H54 (cell line): ENCODE measurements around the gene BPIFB3.

Experiments
- DNase-seq: peaks from one replicate; pipeline ENCODE4 v3.0.0; 2011; ENCODE audit warnings: low spot score, mixed read lengths; ENCODE audit not compliant: insufficient read length
- FAIRE-seq: peaks from 3 replicates; lab custom pipeline; 2011; peaks lifted over from hg19 to GRCh38; lab: Jason Lieb, UNC
- POLR2A ChIP-seq: IDR thresholded peaks from 2 replicates; pipeline ENCODE4 v1.6.1; 2011; ENCODE audit warnings: low read depth, mild to moderate bottlenecking, low read length

Gene BPIFB3

DNA sequence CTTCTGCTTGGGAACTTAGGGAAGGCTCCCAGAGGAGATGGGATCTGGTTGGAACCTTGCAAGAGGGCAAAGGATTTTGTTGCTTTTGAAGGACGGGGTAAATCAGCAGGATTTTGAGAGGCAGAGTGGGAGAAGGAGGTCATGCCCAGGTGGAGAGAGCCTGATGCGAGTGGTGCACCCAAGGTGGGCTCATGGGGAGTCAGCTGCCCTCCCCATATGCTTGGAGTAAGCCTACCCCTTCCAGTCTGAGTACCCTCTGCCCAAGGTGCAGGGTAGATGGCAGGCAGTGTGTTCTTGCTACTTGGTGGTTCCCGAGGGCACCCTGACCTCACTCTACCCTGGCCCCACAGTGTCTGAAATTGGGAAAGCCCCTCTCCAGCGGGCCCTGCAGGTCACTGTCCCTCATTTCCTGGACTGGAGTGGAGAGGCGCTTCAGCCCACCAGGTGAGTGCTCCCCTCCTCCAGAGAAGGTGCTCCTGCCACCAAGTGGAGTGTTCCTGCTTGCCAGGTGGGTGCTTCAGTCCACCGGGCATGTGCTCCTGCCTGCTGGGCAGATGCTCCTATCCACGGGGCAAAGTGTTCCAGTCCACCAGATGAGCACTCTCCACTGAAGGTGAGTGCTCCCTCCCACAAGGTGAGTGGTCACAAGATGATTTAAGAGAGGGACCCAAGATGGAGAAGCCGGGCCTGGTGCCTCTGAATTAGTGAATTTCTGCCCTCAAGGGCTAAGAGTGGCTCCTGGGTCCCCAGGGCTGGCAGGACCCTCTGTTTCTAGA, 42.8 kb upstream of the BPIFB3 start:
- DNase-seq (no peak), FAIRE-seq (no peak)
- TF ChIP-seq POLR2A, result no peak

GRCh38 chr20:33012327-33013189, 41.1 kb upstream of the BPIFB3 start:
- DNase-seq (no peak), FAIRE-seq (no peak)
- no peak for TF ChIP-seq POLR2A

DNA sequence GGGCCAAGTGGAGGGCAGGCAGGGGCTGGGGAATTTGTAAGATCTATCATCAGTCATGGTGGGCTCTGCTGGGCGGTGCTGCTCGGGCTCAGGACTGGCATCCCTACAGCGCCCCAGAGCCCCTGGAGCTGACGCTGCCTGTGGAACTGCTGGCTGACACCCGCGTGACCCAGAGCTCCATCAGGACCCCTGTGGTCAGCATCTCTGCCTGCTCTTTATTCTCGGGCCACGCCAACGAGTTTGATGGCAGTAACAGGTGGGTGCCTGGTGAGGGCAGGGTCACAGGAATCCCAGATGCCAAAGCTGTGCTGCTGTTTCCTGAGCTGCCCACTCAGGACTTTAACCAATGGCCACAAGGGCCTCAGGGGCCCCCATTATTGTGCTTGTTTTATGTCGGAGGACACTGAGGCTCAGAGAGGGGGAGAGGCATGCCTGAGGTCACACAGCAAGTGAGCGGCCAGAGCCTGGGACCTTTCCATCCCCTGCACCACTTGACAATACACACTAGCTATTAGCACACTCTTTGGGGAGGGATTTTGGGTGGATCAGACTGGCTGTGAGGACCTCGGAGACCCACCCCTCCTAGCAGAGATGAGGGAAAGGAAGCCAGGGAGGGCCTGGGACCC, 39.9 kb upstream of the BPIFB3 start:
- FAIRE-seq, result no peak

DNA sequence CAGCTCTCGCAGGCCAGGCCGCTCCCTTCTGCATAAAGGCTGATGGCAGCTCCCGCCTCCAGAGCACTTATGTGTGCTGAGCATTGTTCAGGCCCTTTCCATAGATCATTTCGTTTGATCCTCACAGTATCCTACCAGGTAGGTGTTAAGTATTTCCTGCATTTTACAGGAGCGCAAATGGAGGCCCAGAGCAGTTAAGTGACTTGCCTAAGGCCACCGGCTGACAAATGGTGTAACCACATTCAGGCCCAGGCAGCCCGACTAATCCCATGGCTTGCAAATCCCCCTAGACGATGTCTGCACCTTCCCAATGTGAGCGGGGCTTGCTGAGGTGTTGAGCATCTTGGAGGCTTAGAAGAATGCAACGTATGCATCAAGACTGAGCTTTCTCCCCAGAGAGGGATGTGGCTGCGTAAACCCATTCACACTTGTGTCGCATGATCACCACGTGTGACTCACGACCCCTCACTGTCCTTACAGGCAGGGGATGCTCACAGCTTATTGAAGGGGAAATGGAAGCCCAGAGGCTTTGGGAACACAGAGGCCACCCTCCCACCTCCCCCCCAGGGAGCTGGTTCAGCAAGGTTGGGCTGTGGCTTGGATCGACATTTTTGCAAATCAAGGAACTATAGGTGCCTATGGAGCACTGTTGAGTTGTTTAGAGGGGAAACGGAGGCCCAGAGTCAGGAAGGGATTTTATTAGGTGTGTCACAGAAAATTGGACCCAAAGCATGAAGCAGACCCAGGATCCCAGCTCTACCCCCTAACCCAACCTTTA, 39.2 kb upstream of the BPIFB3 start:
- no peak for DNase-seq
- TF ChIP-seq POLR2A, result no peak
- no peak for FAIRE-seq

More for the DNA sequence above, 39.9 kb upstream of the BPIFB3 start:
- TF ChIP-seq POLR2A, result no peak
- no peak for DNase-seq

GRCh38 chr20:33015114-33015484, 38.6 kb upstream of the BPIFB3 start:
- DNase-seq, result no peak
- FAIRE-seq, result no peak
- no peak for TF ChIP-seq POLR2A

DNA sequence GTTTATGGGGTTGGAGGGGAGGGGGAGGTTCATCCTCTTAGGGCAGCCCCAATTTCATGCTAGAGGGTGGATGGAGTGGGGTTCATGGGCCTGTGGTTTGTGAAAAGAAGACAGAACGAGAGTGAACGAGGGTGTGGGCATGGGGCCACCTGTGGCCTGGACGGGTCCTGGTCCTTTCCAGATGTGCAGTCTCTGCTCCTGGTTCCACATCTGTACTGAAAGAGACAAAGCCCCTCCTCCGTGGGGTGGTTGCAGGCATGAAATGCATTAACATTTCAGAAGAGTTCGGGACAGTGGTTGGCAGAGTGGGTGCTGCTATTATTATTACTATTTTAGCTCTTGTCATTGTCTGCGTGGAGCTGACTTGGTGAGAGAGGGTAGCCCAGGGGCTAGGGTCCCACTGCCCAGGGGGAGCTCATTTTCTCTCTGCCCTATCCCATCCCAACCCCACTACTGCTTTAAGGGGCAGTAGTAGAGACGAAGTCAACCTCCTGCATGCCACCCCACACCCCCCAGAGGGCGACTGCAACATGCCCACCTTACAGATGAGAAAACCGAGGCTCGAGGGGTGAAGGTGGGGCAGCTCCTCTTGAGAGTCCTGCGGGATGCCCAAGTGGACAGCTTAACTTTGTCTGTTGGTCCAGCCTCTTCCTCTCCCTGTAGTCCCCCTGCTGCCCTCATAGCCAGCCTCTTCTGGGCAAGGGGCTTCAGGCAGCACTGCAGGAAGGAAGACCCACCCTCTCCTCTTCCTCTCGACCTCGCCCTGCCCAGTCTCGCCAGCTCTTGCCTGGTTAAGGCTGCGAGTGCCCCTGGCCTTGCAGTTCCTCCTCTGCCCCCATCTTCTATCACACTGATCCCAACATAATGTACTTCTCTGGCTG, 37.8 kb upstream of the BPIFB3 start:
- no peak for TF ChIP-seq POLR2A
- no peak for DNase-seq
- no peak for FAIRE-seq

DNA sequence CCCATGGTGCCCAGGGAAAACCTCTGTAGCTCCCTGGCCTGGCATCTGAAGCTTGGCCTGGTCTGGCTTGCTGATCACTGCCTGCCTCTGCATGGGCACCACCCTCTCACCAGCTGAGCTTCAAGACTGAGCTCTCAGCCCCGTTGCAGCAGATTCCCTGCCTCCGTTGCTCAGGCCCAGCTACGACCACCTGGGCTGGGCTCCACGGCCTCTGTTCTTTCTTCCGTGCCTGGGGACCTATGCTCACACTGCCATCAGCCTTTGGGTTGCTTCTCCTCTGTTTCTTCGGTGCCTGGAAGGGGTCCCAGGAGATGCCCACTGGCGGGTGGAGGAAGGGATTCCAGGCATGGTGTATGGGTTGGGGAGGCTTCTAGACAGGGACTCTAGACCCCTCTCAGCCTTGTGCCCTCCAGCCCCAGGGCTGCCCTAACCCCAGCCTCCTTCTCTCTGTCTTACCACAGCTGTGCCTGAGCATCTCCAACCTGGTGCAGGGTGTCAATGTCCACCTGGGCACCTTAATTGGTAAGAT, 37.1 kb upstream of the BPIFB3 start:
- TF ChIP-seq POLR2A, result no peak
- no peak for FAIRE-seq

DNA sequence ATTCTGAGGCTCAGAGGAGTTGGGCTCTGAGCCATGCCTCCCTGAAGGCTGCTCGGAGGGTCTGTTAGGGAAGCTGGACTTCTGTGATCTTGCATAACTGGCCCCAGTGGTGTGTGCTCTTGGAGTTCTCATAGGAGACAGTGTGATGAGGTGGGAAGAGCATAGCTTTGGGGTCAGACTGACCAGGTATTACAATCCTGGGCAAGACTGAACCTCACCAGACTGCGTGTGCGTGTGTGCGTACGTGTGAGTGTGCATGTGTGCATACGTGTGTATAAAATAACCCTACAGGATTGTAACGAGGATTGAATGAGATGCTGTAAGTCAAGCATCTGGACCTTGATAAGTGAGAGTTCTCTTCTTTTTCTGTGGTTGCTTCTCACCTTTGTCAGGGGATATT, 36.2 kb upstream of the BPIFB3 start:
- TF ChIP-seq POLR2A, result no peak
- FAIRE-seq (no peak), DNase-seq (no peak)

More for the DNA sequence above, 37.1 kb upstream of the BPIFB3 start:
- no peak for DNase-seq

DNA sequence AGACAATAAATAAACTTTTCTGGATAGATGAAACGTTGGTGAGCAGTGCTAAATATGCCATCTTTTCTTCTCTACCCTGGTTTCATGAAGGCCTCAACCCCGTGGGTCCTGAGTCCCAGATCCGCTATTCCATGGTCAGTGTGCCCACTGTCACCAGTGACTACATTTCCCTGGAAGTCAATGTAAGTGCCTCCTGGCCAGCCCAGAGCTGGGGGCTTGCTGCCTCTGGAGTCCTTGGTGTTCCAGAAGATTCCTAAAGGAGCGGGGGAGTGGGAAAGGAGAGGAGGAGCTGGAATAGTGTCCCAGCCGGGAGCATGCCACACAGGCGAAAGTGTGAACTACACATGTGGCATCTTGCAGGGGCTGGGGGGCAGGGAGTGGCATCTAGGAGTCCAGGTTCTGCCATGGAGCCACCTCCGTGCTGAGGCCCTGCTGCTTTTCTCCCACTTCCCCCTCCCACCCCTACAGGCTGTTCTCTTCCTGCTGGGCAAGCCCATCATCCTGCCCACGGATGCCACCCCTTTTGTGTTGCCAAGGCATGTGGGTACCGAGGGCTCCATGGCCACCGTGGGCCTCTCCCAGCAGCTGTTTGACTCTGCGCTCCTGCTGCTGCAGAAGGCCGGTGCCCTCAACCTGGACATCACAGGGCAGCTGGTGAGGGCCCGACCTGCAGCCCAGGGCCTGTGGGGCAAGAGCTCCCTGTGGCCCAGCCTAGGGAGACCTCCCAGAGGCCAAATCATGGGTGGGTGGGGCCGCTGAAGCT, 35.4 kb upstream of the BPIFB3 start:
- DNase-seq (no peak), FAIRE-seq (no peak)
- TF ChIP-seq POLR2A, result no peak

- TF ChIP-seq POLR2A, result no peak
- FAIRE-seq, result no peak
These were observed 34.0 kb upstream of the BPIFB3 start for GRCh38 chr20:33019465-33020277.

DNA sequence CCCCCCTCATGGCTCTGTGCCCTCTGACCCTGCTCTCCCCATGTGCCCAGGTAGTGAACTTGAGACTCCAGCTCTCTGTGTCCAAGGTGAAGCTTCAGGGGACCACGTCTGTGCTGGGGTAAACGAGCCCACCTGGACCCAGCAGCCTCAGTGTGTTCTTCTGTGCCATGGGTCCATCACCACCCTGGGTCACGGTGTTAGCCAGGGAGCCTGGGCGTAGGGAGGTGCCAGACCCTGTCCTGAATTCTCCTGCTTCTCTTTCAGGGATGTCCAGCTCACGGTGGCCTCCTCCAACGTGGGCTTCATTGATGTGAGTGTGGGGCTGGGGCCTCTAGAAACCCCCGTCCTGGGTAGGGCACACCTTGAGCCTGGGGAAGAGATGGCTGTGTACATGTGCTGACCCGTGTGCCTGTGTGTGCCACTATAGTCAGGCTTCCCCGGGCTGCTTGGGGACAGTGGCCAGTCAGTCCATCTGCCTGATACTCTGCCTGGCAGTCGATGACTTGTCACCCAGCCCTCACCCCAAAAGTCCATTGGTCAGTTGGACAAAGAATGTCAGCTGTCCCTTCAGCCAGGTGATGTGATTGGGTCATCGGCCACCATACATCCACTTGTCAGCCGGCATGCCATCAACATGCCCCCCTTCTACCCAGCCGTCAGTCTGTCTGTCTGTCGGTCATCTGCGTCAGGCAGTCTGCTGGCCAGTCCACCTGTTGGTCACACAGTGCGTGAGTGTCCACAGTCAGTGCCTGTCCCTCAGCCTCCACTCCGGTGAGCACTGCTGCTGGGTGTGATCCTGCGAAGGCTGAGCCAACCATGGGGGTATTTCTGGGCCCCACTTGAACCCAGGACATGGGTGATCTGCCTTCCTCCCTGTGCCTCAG, 33.2 kb upstream of the BPIFB3 start:
- TF ChIP-seq POLR2A, result no peak
- FAIRE-seq (no peak), DNase-seq (no peak)

More at GRCh38 chr20:33019465-33020277, 34.0 kb upstream of the BPIFB3 start:
- DNase-seq, result no peak
